Measurements from ENCODE around the gene NBEA. TPM values are rescaled to one million over a fixed set of nuclear protein-coding genes. Genes with fewer than 3 reads are reported as not detected.

Gene NBEA
- total RNA-seq, 1 experiment from 2014 or later: 4.1 TPM

DNA sequence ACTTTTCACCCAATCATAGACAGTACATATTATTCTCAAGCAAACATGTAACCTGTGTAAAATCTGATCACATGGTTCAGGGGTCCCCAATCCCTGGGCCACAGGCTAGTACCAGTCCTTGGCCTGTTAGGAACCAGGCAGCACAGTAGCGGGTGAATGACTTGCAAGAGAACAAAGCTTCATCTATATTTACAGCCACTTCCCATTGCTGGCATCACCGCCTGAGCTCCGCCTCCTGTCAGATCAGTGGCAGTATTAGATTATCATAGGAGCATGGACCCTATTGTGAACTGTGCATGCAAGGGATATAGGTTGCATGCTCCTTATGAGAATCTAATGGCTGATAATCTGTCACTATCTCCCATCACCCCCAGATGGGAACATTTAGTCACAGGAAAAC lies 401.3 kb downstream of the NBEA start:
- no TSS peak for BruUV-seq (replicated peaks)
- ChIA-PET CTCF (no interaction called here), RAD21 (ENCODE audit: low non-redundant PET in 1 of 2, low total read pairs in 2 of 2, uncharacterized antibody in 2 of 2, unreplicated experiment in 2 of 2) (no interaction called here), POLR2A (no interaction called here)
- H3K27ac ChIP-seq (ENCODE audit: low read depth, low read length): no peak overlapping the region
- H3K9ac ChIP-seq (ENCODE audit: low read length): no peak overlapping the region
- DNase-seq (ENCODE audit: low read depth, low spot score): no peak
- no peak for ATAC-seq
- no peak overlapping the region for H3K4me3 ChIP-seq (replicated peaks in 1 of 2; ENCODE audit: low read depth in 1 of 2, low read length in 2 of 2)
- TF ChIP-seq ZFX (IDR thresholded peaks at IDR 0.05) (no peak), EGR1 (IDR thresholded peaks at IDR 0.05; ENCODE audit: low read depth) (no peak), EZH2phosphoT487 (IDR thresholded peaks at IDR 0.05; ENCODE audit: borderline replicate concordance) (no peak), CEBPB (IDR thresholded peaks at IDR 0.05; ENCODE audit: low read depth) (no peak), SP1 (IDR thresholded peaks at IDR 0.05; ENCODE audit: low read depth) (no peak), CBX3 (IDR thresholded peaks at IDR 0.05; ENCODE audit: low read depth) (no peak), ELF1 (IDR thresholded peaks at IDR 0.05; ENCODE audit: borderline replicate concordance, low read depth) (no peak), YY1 (IDR thresholded peaks at IDR 0.05; ENCODE audit: extremely low read depth, insufficient replicate concordance, low read depth, low read length) (no peak)
- TF ChIP-seq, protein P1, sequence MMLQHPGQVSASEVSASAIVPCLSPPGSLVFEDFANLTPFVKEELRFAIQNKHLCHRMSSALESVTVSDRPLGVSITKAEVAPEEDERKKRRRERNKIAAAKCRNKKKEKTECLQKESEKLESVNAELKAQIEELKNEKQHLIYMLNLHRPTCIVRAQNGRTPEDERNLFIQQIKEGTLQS (IDR thresholded peaks at IDR 0.05): no peak
- H2AFZ ChIP-seq (ENCODE audit: low read depth, low read length, poor library complexity, severe bottlenecking): no peak overlapping the region
- no peaks in the 10 kb centered on the region for H3K4me1 ChIP-seq (ENCODE audit: control insufficient read depth in 1 of 2, insufficient read depth in 2 of 2, low read length in 2 of 2)
- H3K79me2 ChIP-seq (ENCODE audit: insufficient read depth, low read length): no peaks in the 10 kb centered on the region
- intact Hi-C loops (cut with micrococcal nuclease): no loop called here
- H3K9me3 ChIP-seq (ENCODE audit: control insufficient read depth in 1 of 2, insufficient read depth in 1 of 2, low read depth in 1 of 2, low read length in 2 of 2): no peaks in the 10 kb centered on the region
- H3K27me3 ChIP-seq (ENCODE audit: insufficient read depth, low read length): no peaks in the 10 kb centered on the region
- no peaks in the 10 kb centered on the region for H3K9me2 ChIP-seq (ENCODE audit: insufficient read depth)
- no peaks in the 10 kb centered on the region for H4K20me1 ChIP-seq (ENCODE audit: insufficient read depth)
- H3K36me3 ChIP-seq (ENCODE audit: control insufficient read depth in 1 of 2, insufficient read depth in 2 of 2, low read length in 2 of 2): no peaks in the 10 kb centered on the region
- H3K4me2 ChIP-seq (ENCODE audit: low read length): no peak overlapping the region

- no peaks in the 10 kb centered on the region for H3K9me2 ChIP-seq (ENCODE audit: insufficient read depth)
- H3K27ac ChIP-seq (ENCODE audit: low read depth, low read length): no peak overlapping the region
- no peak for DNase-seq (ENCODE audit: low read depth, low spot score)
- peaks cover 12% of the 10 kb centered on the region in 2 experiments for H3K4me1 ChIP-seq (ENCODE audit: control insufficient read depth in 1 of 2, insufficient read depth in 2 of 2, low read length in 2 of 2)
- no peak overlapping the region for H3K4me2 ChIP-seq (ENCODE audit: low read length)
- no peak overlapping the region for H3K4me3 ChIP-seq (replicated peaks in 1 of 2; ENCODE audit: low read depth in 1 of 2, low read length in 2 of 2)
- CTCF ChIA-PET: no interaction called here
- RAD21 ChIA-PET (ENCODE audit: low non-redundant PET in 1 of 2, low total read pairs in 2 of 2, uncharacterized antibody in 2 of 2, unreplicated experiment in 2 of 2): no interaction called here
- no peaks in the 10 kb centered on the region for H3K36me3 ChIP-seq (ENCODE audit: control insufficient read depth in 1 of 2, insufficient read depth in 2 of 2, low read length in 2 of 2)
- TF ChIP-seq RAD21 (IDR thresholded peaks at IDR 0.05; ENCODE audit: low read depth) (no peak), TCF7L2 (IDR thresholded peaks at IDR 0.05; ENCODE audit: borderline replicate concordance, extremely low read depth, insufficient read depth, insufficient read length) (no peak)
- H3K9me3 ChIP-seq (ENCODE audit: control insufficient read depth in 1 of 2, insufficient read depth in 1 of 2, low read depth in 1 of 2, low read length in 2 of 2): no peaks in the 10 kb centered on the region
- no peak overlapping the region for H3K9ac ChIP-seq (ENCODE audit: low read length)
- POLR2A ChIA-PET: no interaction called here
- BruUV-seq (replicated peaks): no TSS peak
- intact Hi-C loops (cut with micrococcal nuclease): no loop called here
- no peaks in the 10 kb centered on the region for H3K79me2 ChIP-seq (ENCODE audit: insufficient read depth, low read length)
- no peaks in the 10 kb centered on the region for H4K20me1 ChIP-seq (ENCODE audit: insufficient read depth)
- H2AFZ ChIP-seq (ENCODE audit: low read depth, low read length, poor library complexity, severe bottlenecking): no peak overlapping the region
- no peak for ATAC-seq
- no peaks in the 10 kb centered on the region for H3K27me3 ChIP-seq (ENCODE audit: insufficient read depth, low read length)
These were observed 403.9 kb downstream of the NBEA start for GRCh38 chr13:35345992-35346391.
